NCI-H446 treated with DMSO at 0.1 percent for 48 hours (cell line): Measurements from ENCODE around the gene IDH3A.

Source experiments
- DNase-seq: peaks from one replicate; lab custom pipeline; 2025; lab: John Stamatoyannopoulos, UW

Gene IDH3A

DNA sequence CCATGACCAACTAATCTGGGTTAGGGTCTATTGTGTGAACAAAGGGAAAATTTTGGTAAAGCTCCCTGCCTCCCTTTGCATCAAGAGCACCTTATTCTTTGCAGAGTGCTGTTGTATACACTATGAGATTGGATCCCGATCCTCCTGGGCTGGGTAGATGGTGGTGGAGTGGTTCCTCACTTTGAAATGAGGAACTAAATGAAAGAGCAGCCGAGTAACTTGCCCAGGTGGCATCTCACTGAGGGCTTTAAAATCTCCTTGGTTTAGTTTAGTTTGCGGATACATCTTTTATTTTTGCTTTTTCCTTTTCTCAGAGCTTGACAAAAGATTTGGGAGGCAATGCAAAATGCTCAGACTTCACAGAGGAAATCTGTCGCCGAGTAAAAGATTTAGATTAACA is 19.4 kb downstream of the IDH3A start:
- DNase-seq = no peak

- DNase-seq = no peak
Observed at GRCh38 chr15:78170848-78171773, 21.9 kb downstream of the IDH3A start.

DNA sequence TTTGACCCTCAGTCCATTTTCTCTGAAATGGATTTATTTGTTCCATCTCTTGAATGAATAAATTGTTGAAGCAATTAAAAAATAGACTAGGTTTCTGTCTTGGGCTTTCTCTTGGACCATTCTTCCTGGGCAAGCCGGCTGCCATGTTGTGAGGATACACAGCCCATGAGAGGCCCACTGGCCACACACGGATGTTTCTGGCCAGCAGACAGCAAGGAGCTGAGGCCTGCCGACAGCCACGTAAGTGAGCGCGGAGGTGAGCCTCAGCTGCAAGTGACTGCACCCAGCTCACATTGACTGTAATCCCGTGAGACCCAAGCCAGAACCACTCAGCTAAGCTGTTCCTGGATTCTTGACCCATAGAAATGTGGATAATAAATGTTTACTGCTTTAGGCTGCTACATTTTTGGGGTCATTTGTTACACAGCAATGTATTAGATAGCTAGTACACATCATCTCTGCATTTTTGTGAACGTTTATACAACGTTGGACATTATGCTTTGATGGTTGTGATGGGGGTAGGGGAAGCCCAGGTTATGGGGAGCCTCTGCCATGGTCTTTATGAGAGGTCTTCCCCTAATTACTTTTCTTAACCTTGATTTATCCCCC is 22.8 kb downstream of the IDH3A start:
- DNase-seq = no peak

- DNase-seq = no peak
Observed at GRCh38 chr15:78174401-78174800, 25.2 kb downstream of the IDH3A start.

DNA sequence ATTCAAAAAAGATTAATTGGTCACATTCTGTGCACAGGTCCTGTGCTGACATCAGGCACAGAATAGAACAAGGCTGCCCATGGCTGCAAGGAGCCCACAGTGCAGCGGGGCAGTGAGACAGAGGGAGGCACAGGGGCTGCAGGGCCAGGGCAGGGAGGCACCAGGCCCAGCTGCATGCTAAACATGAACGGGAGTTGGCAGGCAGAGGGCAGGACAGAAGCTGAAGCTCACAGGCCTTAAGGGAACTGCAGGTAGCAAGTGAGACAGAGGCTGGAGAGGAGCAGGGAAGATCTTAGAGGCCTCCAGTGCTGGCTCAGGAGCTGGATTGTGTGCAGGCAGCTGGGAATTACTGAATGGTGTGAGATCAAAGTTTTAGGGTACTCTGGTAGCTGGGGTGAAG is 26.2 kb downstream of the IDH3A start:
- no peak for DNase-seq

DNA sequence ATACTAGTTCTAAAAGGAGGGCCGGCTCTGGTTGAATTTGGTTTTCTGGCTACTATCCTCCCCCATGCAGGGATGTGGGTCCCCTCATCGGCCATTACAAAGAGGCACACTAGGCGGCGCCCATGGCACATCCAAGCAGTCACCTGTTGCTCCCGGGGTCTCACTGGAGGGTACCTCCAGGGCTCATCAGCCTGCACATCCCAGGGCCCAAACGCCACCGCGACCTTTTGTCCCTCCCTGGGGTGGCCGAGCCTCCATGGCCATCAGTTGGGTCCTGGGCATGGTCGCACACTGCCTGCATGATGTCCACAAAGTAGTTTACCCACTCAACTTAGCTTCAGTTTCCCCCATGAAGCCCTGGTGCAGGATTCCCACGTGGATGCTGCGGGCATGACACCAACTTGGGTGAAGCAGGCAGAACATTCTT is 28.3 kb downstream of the IDH3A start:
- DNase-seq = no peak

- DNase-seq = no peak
Observed at GRCh38 chr15:78178064-78178463, 28.9 kb downstream of the IDH3A start.

DNA sequence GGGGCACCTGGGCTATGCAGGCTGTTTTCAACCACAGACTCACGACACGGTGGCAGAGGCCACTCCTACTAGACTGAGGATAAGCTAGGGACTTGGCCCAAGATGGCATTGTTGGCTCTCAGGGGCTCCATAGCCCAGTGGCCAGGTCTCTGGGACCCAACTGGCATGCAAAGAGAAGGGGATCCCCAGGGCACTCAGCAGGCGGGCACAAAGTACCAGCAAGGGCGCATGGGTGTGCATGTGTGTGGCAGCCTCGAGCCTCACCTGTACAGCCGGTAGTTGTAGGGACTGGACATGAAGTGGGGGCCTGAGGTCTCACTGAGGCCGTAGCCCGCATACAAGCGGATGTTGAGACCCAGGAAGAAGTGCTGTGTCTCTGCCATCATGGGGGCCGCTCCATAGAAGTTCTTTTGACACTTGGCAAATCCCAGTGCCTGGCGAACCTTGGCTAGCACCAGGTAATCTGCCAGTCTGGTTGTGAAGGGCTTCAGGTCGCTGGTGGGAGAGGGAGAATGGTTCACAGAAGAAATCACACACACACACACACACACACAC is 30.2 kb downstream of the IDH3A start:
- no peak for DNase-seq

GRCh38 chr15:78179906-78180305 is 30.7 kb downstream of the IDH3A start:
- DNase-seq = no peak

- DNase-seq = no peak
Observed at GRCh38 chr15:78182336-78182700, 33.2 kb downstream of the IDH3A start.

DNA sequence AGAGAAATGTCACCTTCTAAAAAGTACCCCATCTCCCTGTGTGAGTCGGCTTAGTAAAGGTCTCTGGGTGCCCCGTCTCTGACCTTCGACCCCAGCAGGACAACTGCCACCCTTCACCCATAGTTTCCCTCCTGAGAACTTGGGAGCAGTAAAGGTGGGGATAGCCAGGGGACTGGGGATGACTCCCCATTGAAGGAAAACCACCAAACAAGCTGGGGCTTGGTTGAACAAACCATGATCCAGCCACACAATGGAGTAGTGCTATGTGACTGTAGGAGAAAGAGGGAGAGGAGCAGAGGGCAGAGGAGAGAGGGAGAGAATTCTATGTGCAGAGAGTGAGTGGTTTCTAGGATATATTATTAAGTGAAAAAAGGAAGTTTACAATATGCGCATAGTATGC is 33.7 kb downstream of the IDH3A start:
- DNase-seq = no peak

GRCh38 chr15:78192826-78193594 is 43.8 kb downstream of the IDH3A start:
- no peak for DNase-seq

- DNase-seq = no peak
Observed at GRCh38 chr15:78193731-78194567, 44.8 kb downstream of the IDH3A start.

GRCh38 chr15:78194568-78194925 is 45.4 kb downstream of the IDH3A start:
- no peak for DNase-seq

DNA sequence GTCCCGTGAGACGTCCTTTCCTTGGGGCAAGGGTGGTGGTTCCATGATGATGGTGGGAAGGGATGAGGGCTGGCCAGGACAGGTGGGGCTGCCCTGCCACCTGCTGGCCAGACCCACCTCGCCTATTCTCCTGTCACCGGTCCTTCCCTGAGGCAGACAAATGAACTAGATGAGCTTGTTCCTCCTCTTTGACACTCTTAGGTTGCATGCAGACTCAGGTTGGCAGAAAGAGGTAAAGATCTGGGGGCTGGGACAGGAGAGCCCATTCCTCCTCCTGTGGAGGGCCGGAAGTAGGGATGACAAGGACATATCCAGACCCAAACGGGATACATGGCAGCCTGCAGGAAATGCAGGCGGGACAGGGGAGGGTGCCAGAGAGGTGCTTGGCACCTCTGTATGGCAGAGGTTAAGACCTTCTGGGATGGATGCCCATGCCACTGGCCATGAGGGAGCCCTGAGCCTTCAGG is 46.6 kb downstream of the IDH3A start:
- no peak for DNase-seq

DNA sequence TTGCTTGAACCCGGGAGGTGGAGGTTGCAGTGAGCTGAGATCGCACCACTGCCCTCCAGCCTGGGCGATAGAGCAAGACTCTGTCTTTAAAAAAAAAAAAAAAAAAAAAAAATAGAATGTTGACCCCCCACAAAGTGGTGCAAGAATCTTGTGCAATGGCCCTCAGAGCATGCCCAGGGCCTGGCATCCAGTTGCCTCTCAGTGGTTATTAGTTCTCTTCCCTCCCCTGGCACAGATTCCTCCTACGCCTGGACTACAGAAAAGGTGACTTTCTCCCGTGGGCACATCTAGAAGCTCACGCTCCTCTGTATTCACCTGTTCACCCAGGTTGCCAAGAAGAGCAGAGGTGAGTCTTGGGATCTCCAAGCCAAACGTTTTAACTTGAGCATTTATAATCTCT is 48.5 kb downstream of the IDH3A start:
- no peak for DNase-seq

DNA sequence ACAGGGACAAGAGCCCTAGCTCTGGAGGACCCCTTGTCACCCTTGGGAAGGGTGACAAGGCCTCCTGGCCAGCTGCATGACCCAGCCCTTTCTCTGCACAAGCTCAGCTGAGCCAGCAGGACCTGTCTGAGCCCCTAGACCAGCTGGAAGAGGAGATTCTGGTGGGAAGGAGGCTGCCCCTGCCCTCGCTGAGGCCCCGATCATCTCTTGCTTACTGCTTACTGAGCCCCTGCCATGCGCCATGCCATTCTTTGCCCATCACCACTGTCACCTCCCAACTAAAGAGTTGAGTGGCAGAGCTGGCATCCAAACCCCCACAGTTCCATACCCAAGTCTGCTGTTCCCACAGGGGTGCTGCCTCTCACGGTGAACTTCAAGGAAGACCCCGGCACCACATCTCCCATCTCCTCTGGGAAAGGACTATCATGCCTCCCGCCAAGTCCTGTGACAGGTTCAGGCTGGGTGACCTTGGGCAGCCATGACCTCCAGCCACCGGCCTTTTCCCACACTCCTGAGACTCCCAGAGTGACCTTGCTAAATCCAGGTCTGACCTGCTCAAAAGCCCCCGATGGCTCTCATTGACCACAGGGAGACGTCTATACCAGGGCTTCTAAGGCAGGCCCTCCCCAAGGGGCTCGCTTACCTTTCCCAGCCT is 51.2 kb downstream of the IDH3A start:
- DNase-seq = no peak

- no peak for DNase-seq
Observed at GRCh38 chr15:78201281-78202190, 52.4 kb downstream of the IDH3A start.

DNA sequence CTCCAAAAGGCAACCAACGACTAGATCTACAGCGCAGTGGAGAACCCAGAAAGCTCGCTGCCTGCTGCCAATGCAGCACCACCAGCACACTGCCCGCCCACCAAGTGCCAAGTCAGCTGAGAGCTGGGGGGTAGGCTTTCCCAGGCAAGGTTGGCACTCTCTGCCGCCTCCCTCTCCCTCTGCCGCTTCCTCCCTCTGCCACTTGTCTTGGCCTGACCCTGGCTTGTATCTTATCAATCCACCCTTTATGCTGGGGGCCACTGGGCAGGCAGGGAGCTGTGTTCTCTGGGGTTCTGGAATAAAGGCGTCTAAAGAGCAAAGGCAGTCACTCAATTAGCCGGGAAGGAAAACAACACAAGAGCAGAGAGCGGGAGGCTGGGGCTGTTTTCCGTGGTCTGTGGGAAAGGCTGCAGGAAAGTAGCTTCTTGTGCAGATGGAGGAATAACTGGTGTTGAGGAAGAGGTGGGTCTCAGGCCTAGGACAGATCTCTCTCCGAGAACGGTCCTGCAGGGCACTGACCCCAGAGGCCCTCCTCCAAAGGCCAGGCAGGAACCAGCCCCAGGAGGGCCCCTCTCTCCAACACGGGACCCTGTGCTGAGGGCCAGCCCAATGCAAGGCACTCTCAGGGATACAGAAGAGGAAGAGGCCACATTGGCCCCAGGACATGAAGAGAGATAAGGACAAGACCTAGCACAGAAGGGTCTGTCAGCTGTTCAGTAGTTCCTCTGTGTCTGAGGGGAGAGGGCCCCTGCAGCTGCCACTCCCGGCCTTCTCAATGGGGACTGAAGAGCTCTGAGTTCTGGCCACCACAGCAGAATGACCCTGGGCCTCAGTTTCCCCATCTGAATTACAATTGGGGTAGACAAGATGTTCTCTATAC is 54.4 kb downstream of the IDH3A start:
- no peak for DNase-seq
